Measurements from ENCODE around the gene LMTK2.

- TF ChIP-seq CTCF (conservative IDR thresholded peaks at IDR 0.05; ENCODE audit: low read length) (no peak), EZH2phosphoT487 (IDR thresholded peaks at IDR 0.05; ENCODE audit: borderline replicate concordance) (no peak)
Measured at GRCh38 chr7:98229991-98230745, 123.5 kb downstream of the LMTK2 start.

All from Loucy (cell line).